AG10803 (cell line): ENCODE results near the gene ZBTB7A.

Experiments
- DNase-seq: peaks from one replicate; pipeline ENCODE4 v3.0.0; 2010; ENCODE audit warnings: low read depth
- H3K4me3 ChIP-seq: 2 replicates; pipeline ENCODE4 v1.5.1; 2011; ENCODE audit warnings: mild to moderate bottlenecking, low read length, control low read depth
- TF ChIP-seq, protein P1 (sequence below): conservative IDR thresholded peaks from 2 replicates; pipeline ENCODE4 v1.5.1; 2011; ENCODE audit warnings: mild to moderate bottlenecking, low read length, control low read depth, inconsistent platforms

ZBTB7A gene

DNA sequence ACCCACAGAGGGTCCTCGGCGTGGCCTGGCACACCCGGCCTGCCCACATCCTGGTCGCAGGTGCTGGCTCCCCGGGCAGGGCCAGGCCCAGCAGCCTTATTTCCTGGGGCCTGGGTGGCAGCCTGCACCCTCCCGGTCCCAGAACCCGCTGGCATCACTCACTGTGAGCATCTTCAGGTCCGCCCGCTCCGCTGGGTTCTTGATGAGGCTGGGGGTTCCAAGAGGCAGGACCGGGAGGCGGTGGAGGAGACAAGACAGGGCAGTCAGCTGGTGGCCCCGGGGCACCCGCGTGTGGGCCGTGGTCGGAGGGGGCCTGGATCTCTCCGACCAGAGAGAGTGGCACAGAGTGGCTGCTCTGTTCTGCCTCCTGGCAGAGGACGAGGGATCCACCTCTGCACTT is 27.6 kb upstream of the ZBTB7A start:
- H3K4me3 ChIP-seq = no peak overlapping the region
- TF ChIP-seq, protein P1, sequence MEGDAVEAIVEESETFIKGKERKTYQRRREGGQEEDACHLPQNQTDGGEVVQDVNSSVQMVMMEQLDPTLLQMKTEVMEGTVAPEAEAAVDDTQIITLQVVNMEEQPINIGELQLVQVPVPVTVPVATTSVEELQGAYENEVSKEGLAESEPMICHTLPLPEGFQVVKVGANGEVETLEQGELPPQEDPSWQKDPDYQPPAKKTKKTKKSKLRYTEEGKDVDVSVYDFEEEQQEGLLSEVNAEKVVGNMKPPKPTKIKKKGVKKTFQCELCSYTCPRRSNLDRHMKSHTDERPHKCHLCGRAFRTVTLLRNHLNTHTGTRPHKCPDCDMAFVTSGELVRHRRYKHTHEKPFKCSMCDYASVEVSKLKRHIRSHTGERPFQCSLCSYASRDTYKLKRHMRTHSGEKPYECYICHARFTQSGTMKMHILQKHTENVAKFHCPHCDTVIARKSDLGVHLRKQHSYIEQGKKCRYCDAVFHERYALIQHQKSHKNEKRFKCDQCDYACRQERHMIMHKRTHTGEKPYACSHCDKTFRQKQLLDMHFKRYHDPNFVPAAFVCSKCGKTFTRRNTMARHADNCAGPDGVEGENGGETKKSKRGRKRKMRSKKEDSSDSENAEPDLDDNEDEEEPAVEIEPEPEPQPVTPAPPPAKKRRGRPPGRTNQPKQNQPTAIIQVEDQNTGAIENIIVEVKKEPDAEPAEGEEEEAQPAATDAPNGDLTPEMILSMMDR = no peak
- DNase-seq = no peak

DNA sequence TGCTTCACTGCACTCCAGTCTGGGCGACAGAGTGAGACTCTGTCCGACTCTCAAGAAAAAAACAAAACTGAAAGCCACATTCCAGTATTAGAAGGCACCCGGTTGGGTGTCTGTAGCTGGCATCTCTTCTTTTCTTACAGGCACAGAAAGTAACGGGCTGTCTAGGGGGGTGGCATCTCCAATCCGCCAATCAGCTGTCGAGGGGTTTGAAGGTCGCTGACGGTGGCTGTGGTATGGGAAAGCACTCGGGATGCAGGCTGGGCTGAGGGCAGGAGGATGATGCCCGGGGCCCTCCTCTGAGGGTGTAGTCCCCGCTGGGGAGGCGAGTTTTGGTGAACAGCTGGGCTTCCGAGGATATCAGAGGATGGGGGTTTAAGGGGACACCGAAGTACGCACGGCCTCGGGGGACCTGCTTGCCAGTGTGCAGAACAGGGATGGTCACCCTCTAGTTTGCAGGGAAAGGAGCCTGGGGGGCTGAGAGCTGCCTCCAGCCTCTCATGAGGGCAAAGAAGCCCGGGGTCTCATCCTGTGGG is 27.0 kb upstream of the ZBTB7A start:
- H3K4me3 ChIP-seq = no peak overlapping the region
- no peak for DNase-seq
- TF ChIP-seq, protein P1 = no peak

DNA sequence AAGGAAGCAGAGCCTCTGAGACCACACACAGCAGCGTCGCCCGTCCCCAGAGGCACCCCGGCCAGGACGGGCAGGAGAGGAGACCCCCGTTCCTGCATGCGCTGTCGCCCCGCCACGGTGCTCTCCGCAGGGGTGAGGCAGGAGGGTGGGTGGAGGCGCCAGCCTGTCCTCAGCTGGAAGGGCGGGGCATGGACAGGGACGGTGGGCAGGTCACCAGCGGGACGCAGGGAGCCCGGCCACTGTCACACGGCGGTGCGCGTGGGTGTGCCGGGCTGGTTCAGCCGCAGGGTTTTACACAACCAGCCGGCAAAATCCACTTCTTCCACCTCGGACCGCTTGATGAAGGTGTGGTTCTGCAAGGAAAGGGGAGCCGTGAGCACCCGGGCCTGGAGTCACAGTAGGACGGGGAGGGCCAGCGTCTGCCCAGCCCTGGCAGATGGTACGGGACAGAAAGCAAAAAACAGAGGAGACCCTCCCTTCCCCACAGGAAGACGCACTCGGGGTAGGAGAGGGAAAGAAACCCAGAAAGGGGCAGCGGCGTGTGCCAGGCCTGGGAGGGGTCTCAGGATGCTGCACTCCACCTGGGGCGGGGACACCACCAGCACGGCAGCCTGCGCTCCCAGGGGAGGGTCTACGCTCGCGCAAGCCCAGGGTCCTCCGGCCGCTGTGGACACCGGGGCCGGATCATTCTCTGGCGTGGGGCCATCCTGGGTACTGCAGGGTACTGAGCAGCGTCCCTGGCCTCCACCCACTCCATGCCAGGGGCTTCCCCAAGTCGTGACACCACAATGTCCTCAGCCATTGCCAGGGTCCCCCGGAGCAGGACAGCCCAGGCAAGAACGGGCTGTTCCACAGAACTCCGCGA is 23.9 kb upstream of the ZBTB7A start:
- H3K4me3 ChIP-seq = no peak overlapping the region
- TF ChIP-seq, protein P1 = no peak
- DNase-seq = no peak

DNA sequence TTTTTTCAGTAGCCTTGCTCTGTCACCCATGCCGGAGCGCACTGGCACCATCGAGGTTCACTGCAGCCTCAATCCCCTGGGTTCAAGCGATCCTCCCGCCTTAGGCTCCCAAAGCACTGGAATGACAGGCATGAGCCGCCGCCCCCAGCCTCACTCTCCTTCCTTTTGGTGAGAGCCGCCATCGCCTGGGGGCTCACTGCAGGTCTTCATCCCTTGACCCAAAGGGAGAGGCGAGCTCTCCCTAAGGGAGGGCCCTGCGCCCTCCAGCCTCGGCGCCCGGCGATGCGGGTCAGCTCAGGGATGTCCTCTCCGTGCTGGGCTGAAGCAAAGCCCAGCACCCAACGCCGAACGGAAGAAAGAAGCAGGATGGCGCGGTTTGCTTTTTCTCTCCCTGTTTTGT is 23.2 kb upstream of the ZBTB7A start:
- no peak for DNase-seq
- H3K4me3 ChIP-seq = no peak overlapping the region
- TF ChIP-seq, protein P1 = no peak

DNA sequence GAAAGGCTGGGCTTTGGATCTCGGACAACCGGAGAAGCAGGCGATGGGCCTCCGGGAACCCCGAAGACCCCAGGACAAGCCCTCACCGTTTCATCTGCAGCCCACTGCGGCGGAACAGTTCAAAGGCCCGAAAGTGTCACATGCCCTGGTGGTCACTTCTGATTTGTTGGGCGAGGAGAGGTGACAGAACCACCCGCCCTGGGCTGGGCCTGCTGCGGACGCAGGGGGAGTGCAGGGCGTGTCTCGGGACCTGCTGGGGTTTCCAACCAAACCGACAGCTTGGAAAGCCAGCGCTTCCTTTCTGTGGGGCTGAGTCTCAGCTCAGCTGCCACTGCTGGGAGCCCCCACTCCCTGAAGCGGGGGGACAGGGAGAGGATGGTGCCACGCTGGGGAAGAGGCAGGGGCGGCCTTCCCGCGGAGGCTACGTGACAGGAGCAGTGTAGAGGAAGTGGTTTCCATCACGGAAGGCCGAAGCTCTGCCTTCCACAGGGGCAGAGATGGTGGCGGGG is 22.8 kb upstream of the ZBTB7A start:
- TF ChIP-seq, protein P1 = no peak
- no peak overlapping the region for H3K4me3 ChIP-seq
- no peak for DNase-seq

DNA sequence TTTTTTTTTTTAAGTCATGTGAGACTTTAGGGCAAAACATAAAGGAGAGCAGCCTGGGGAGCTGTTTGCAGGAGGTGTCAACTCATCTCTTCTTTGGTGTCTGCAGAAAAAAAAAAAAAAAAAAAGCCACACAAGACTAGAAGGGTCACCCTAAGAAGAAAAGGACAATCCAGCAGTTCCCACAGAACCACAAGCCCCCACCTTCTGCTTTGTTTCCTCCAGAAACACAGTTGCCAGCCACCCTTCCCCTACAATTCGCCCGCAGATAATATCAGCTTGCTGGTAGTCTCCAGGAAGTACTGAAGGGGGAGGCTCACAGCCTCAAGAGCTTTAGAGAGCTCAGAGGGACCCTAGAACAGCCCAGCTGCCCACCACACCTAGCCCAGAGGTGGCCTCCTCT is 22.3 kb upstream of the ZBTB7A start:
- no peak overlapping the region for H3K4me3 ChIP-seq
- TF ChIP-seq, protein P1 = no peak
- DNase-seq = no peak
